HCT116 (cell line): ENCODE results near the gene TNIK. TPM values are rescaled to one million over a fixed set of nuclear protein-coding genes. Genes with fewer than 3 reads are reported as not detected.

Source experiments
- ATAC-seq: fragments of 200-7000 bp; cut with Tn5 transposase; 2 replicates; pipeline ENCODE4 v1.9.1; 2020; ENCODE audit warnings: mild to moderate bottlenecking, moderate library complexity
- BruUV-seq: library from RNA; stranded (reverse); fragments of 400-500 nt; replicated peaks from 2 replicates; lab custom pipeline; 2021; lab: Mats Ljungman, UMichigan
- CTCF ChIA-PET: fragments of 300-600 bp; sonication (Branson Sonifier 250); formaldehyde crosslinking; loops from one replicate; lab custom pipeline; 2021; ENCODE audit warnings: antibody characterized with exemption; lab: Charles Lee
- POLR2A ChIA-PET: fragments of 300-600, 350-600 bp; sonication (Branson Sonifier 250); formaldehyde crosslinking; loops from one replicate; lab custom pipeline; 2021; ENCODE audit warnings: antibody characterized with exemption; lab: Charles Lee
- RAD21 ChIA-PET, 2 experiments: fragments of 300-600 bp; sonication (Branson Sonifier 250); formaldehyde crosslinking; loops; one replicate each; lab custom pipeline; 2023; ENCODE audit warnings: low total read pairs in 2 of 2; ENCODE audit not compliant: uncharacterized antibody in 2 of 2, unreplicated experiment in 2 of 2, low non-redundant PET in 1 of 2; lab: Charles Lee
- DNase-seq: peaks from one replicate; pipeline ENCODE4 v3.0.0-alpha.2; 2010; ENCODE audit warnings: low read depth, low spot score
- H2AFZ ChIP-seq: fragments of 200-600 bp; shearing (Covaris generic), sonication (generic); 2 replicates; pipeline ENCODE4 v1.6.1; 2017; ENCODE audit warnings: low read depth, mixed run types, mixed read lengths, antibody characterized with exemption, low read length; ENCODE audit not compliant: poor library complexity, severe bottlenecking
- H3K27ac ChIP-seq: 2 replicates; pipeline ENCODE4 v1.5.1; 2012; ENCODE audit warnings: low read depth, low read length
- H3K27me3 ChIP-seq: fragments of 200-600 bp; sonication (generic); 2 replicates; pipeline ENCODE4 v1.6.1; 2016; ENCODE audit warnings: mixed run types, low read length, mixed read lengths; ENCODE audit not compliant: insufficient read depth
- H3K36me3 ChIP-seq, 2 experiments: fragments of 200-500 bp in 1 of 2; fragments of 200-600 bp in 1 of 2; sonication (Bioruptor generic) in 1 of 2; sonication (generic) in 1 of 2; 2 replicates each; pipeline versions ENCODE4 v1.5.1 to v1.6.1; 2014 to 2016; ENCODE audit warnings: low read length in 2 of 2, inconsistent platforms in 1 of 2, mixed read lengths in 1 of 2, mixed run types in 1 of 2; ENCODE audit not compliant: insufficient read depth in 2 of 2, control insufficient read depth in 1 of 2
- H3K4me1 ChIP-seq, 2 experiments: fragments of 200-600 bp in 1 of 2; sonication (generic) in 1 of 2; 2 replicates each; pipeline versions ENCODE4 v1.5.1 to v1.6.1; 2012 to 2017; ENCODE audit warnings: low read length in 2 of 2, inconsistent platforms in 1 of 2, mild to moderate bottlenecking in 1 of 2, mixed read lengths in 1 of 2, mixed run types in 1 of 2, moderate library complexity in 1 of 2; ENCODE audit not compliant: insufficient read depth in 2 of 2, control insufficient read depth in 1 of 2
- H3K4me2 ChIP-seq: fragments of 200-600 bp; sonication (generic); 2 replicates; pipeline ENCODE4 v1.6.1; 2017; ENCODE audit warnings: mixed run types, low read length, mixed read lengths
- H3K4me3 ChIP-seq, 2 experiments: fragments of 200-600 bp in 1 of 2; sonication (generic) in 1 of 2; replicated peaks in 1 of 2; 2 replicates each; pipeline ENCODE4 v1.5.1; 2011 to 2016; ENCODE audit warnings: low read length in 2 of 2, control low read depth in 1 of 2, low read depth in 1 of 2, mild to moderate bottlenecking in 1 of 2, mixed read lengths in 1 of 2, mixed run types in 1 of 2
- H3K79me2 ChIP-seq: fragments of 200-600 bp; sonication (generic); 2 replicates; pipeline ENCODE4 v1.6.1; 2017; ENCODE audit warnings: mild to moderate bottlenecking, mixed run types, low read length, moderate library complexity, mixed read lengths; ENCODE audit not compliant: insufficient read depth
- H3K9ac ChIP-seq: fragments of 200-600 bp; sonication (generic); 2 replicates; pipeline ENCODE4 v1.6.1; 2016; ENCODE audit warnings: low read length, mixed read lengths
- H3K9me2 ChIP-seq: fragments of 200-600 bp; sonication (generic), shearing (Covaris generic); 2 replicates; pipeline ENCODE4 v1.6.1; 2017; ENCODE audit warnings: mixed run types, mild to moderate bottlenecking, moderate library complexity; ENCODE audit not compliant: insufficient read depth
- H3K9me3 ChIP-seq, 2 experiments: fragments of 200-500 bp in 1 of 2; fragments of 200-600 bp in 1 of 2; sonication (Bioruptor generic) in 1 of 2; sonication (generic) in 1 of 2; 2 replicates each; pipeline ENCODE4 v1.6.1; 2014 to 2017; ENCODE audit warnings: low read length in 2 of 2, mixed read lengths in 2 of 2, inconsistent platforms in 1 of 2, low read depth in 1 of 2, mild to moderate bottlenecking in 1 of 2, mixed run types in 1 of 2, moderate library complexity in 1 of 2; ENCODE audit not compliant: control insufficient read depth in 1 of 2, insufficient read depth in 1 of 2
- H4K20me1 ChIP-seq: fragments of 200-600 bp; sonication (generic), shearing (Covaris generic); 2 replicates; pipeline ENCODE4 v1.6.1; 2017; ENCODE audit warnings: mixed run types, mild to moderate bottlenecking, moderate library complexity; ENCODE audit not compliant: insufficient read depth
- CBX3 ChIP-seq: IDR thresholded peaks from 2 replicates; pipeline ENCODE4 v1.6.1; 2012; ENCODE audit warnings: low read depth
- CEBPB ChIP-seq: IDR thresholded peaks from 2 replicates; pipeline ENCODE4 v1.6.1; 2012; ENCODE audit warnings: low read depth
- EGR1 ChIP-seq: IDR thresholded peaks from 2 replicates; pipeline ENCODE4 v1.6.1; 2012; ENCODE audit warnings: low read depth
- ELF1 ChIP-seq: IDR thresholded peaks from 2 replicates; pipeline ENCODE4 v1.6.1; 2012; ENCODE audit warnings: low read depth, borderline replicate concordance
- EZH2 ChIP-seq: fragments of 200-600 bp; sonication (generic); IDR thresholded peaks from 2 replicates; pipeline ENCODE4 v1.6.1; 2017; ENCODE audit warnings: antibody characterized with exemption, mixed run types
- EZH2phosphoT487 ChIP-seq: fragments of 200-600 bp; IDR thresholded peaks from 2 replicates; pipeline ENCODE4 v1.6.1; 2018; ENCODE audit warnings: antibody characterized with exemption, borderline replicate concordance
- FOSL1 ChIP-seq: IDR thresholded peaks from 2 replicates; pipeline ENCODE4 v1.6.1; 2012; ENCODE audit warnings: low read depth
- JUND ChIP-seq: IDR thresholded peaks from 2 replicates; pipeline ENCODE4 v1.6.1; 2012
- POLR2AphosphoS5 ChIP-seq: IDR thresholded peaks from 2 replicates; pipeline ENCODE4 v1.6.1; 2011; ENCODE audit warnings: mild to moderate bottlenecking, low read depth, low read length, moderate library complexity
- RAD21 ChIP-seq: IDR thresholded peaks from 2 replicates; pipeline ENCODE4 v1.6.1; 2012; ENCODE audit warnings: low read depth, mild to moderate bottlenecking
- SIN3A ChIP-seq: IDR thresholded peaks from 2 replicates; pipeline ENCODE4 v1.6.1; 2012; ENCODE audit warnings: low read depth
- SP1 ChIP-seq: IDR thresholded peaks from 2 replicates; pipeline ENCODE4 v1.6.1; 2012; ENCODE audit warnings: low read depth
- SRF ChIP-seq: IDR thresholded peaks from 2 replicates; pipeline ENCODE4 v1.6.1; 2012; ENCODE audit warnings: low read depth
- YY1 ChIP-seq: IDR thresholded peaks from 2 replicates; pipeline ENCODE4 v1.6.1; 2011; ENCODE audit warnings: low read length, low read depth, moderate library complexity, mild to moderate bottlenecking; ENCODE audit not compliant: insufficient replicate concordance; ENCODE audit errors: extremely low read depth
- ZFX ChIP-seq: fragments of 450-650 bp; IDR thresholded peaks from 2 replicates; pipeline ENCODE4 v1.6.1; 2017
- ZNF274 ChIP-seq: fragments of 200-500 bp; sonication (Bioruptor generic); IDR thresholded peaks from 2 replicates; pipeline ENCODE4 v1.6.1; 2014; ENCODE audit warnings: mild to moderate bottlenecking, low read depth, low read length, inconsistent platforms
- intact Hi-C: fragments of 100-400 bp; cut with micrococcal nuclease; formaldehyde crosslinking; loops from 2 replicates; pipeline ENCODE4 v1.10.0; 2022
- total RNA-seq: library from RNA; stranded (reverse); gene quantifications from one replicate; pipeline ENCODE4 v1.2.1, GENCODE V29; 2021; ENCODE audit not compliant: unreplicated experiment
- TF ChIP-seq, protein P1 (sequence below): IDR thresholded peaks from 2 replicates; pipeline ENCODE4 v1.6.1; 2011; ENCODE audit warnings: mild to moderate bottlenecking, low read length, moderate library complexity; ENCODE audit not compliant: insufficient replicate concordance; ENCODE audit errors: extremely low read depth
- TF ChIP-seq, protein P2 (sequence below): IDR thresholded peaks from 2 replicates; pipeline ENCODE4 v1.6.1; 2012; ENCODE audit warnings: low read depth

Gene TNIK
- total RNA-seq, 1 experiment from 2014 or later, result 24.1 TPM

DNA sequence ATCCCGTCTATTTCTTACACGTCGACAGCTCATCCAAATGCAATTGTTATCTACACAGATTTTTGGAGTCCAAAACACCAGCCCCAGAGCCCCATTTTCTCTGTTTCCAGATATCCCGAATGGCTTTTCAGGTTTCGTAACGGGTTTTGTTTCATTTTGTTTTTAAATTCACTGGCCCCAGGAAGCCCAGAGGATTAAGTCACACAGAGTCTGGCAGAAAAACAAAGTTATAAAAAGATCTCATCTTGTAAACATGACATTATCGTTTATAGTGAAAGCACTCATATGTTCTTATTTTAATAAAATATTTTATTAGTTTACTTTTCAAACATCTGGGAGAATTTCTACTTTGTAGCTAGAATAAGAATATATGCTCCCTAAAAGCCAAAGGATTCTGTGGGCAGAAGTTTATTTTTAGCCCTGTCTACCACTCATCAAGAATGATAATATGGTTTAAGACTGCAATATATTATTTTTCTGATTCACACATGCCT, 284.4 kb downstream of the TNIK start:
- CTCF ChIA-PET, result no interaction called here
- Histone ChIP-seq H3K9me3 (no peaks in the 10 kb centered on the region), H3K4me3 (no peak overlapping the region), H4K20me1 (no peaks in the 10 kb centered on the region), H3K27me3 (no peaks in the 10 kb centered on the region), H3K9ac (no peak overlapping the region), H3K36me3 (no peaks in the 10 kb centered on the region), H2AFZ (no peak overlapping the region), H3K79me2 (no peaks in the 10 kb centered on the region), H3K4me1 (no peaks in the 10 kb centered on the region), H3K4me2 (no peak overlapping the region), H3K27ac (no peak overlapping the region), H3K9me2 (no peaks in the 10 kb centered on the region)
- RAD21 ChIA-PET, result no interaction called here
- no TSS peak for BruUV-seq
- ATAC-seq (no peak), DNase-seq (no peak)
- POLR2A ChIA-PET, result no interaction called here
- intact Hi-C loops, result no loop called here
- no peak for TF ChIP-seq EGR1

DNA sequence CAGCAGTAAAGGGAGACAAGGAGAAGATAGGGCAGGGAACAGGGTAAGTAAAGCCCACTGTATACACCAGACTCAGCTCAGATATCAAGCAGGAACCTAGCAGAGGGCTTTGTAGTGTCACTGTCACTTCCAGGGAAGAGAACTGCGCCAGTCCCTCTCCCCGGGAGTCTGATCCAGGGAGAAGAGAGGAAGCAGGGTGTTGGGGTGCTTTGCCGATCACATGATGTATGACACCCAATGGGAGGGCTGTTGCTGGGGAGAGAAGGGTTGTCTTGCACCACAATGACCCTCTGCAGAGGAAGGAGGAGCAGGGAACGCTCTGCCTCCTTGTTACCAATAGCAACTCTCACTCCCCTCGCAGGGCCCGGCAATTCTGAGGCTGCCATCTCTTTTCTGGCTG, 286.5 kb downstream of the TNIK start:
- BruUV-seq, result no TSS peak
- Histone ChIP-seq H3K27me3 (no peaks in the 10 kb centered on the region), H3K4me2 (no peak overlapping the region), H3K9me3 (no peaks in the 10 kb centered on the region), H3K9ac (no peak overlapping the region), H3K36me3 (no peaks in the 10 kb centered on the region), H3K4me3 (no peak overlapping the region), H4K20me1 (no peaks in the 10 kb centered on the region), H2AFZ (no peak overlapping the region), H3K4me1 (no peaks in the 10 kb centered on the region), H3K27ac (no peak overlapping the region), H3K79me2 (no peaks in the 10 kb centered on the region), H3K9me2 (no peaks in the 10 kb centered on the region)
- CTCF ChIA-PET, result no interaction called here
- ATAC-seq, result no peak
- RAD21 ChIA-PET, result no interaction called here
- intact Hi-C loops, result no loop called here
- POLR2A ChIA-PET, result no interaction called here
- no peak for DNase-seq
- TF ChIP-seq CEBPB (no peak), FOSL1 (no peak), ZNF274 (no peak), SRF (no peak), JUND (no peak), CBX3 (no peak), RAD21 (no peak), SP1 (no peak), EZH2phosphoT487 (no peak), ELF1 (no peak), YY1 (no peak), SIN3A (no peak), POLR2AphosphoS5 (no peak), EZH2 (no peak), ZFX (no peak)
- TF ChIP-seq, protein P1, sequence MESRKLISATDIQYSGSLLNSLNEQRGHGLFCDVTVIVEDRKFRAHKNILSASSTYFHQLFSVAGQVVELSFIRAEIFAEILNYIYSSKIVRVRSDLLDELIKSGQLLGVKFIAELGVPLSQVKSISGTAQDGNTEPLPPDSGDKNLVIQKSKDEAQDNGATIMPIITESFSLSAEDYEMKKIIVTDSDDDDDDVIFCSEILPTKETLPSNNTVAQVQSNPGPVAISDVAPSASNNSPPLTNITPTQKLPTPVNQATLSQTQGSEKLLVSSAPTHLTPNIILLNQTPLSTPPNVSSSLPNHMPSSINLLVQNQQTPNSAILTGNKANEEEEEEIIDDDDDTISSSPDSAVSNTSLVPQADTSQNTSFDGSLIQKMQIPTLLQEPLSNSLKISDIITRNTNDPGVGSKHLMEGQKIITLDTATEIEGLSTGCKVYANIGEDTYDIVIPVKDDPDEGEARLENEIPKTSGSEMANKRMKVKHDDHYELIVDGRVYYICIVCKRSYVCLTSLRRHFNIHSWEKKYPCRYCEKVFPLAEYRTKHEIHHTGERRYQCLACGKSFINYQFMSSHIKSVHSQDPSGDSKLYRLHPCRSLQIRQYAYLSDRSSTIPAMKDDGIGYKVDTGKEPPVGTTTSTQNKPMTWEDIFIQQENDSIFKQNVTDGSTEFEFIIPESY, result no peak
- TF ChIP-seq, protein P2, sequence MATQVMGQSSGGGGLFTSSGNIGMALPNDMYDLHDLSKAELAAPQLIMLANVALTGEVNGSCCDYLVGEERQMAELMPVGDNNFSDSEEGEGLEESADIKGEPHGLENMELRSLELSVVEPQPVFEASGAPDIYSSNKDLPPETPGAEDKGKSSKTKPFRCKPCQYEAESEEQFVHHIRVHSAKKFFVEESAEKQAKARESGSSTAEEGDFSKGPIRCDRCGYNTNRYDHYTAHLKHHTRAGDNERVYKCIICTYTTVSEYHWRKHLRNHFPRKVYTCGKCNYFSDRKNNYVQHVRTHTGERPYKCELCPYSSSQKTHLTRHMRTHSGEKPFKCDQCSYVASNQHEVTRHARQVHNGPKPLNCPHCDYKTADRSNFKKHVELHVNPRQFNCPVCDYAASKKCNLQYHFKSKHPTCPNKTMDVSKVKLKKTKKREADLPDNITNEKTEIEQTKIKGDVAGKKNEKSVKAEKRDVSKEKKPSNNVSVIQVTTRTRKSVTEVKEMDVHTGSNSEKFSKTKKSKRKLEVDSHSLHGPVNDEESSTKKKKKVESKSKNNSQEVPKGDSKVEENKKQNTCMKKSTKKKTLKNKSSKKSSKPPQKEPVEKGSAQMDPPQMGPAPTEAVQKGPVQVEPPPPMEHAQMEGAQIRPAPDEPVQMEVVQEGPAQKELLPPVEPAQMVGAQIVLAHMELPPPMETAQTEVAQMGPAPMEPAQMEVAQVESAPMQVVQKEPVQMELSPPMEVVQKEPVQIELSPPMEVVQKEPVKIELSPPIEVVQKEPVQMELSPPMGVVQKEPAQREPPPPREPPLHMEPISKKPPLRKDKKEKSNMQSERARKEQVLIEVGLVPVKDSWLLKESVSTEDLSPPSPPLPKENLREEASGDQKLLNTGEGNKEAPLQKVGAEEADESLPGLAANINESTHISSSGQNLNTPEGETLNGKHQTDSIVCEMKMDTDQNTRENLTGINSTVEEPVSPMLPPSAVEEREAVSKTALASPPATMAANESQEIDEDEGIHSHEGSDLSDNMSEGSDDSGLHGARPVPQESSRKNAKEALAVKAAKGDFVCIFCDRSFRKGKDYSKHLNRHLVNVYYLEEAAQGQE, result no peak
